GM12878 (cell line): ENCODE results near the gene MDN1. TPM values are rescaled to one million over a fixed set of nuclear protein-coding genes. Genes with fewer than 3 reads are reported as not detected.

Experiments used
- ATAC-seq: fragments of 200-7000 bp; cut with Tn5 transposase; 3 replicates; pipeline ENCODE4 v1.9.1; 2020; ENCODE audit warnings: mild to moderate bottlenecking, moderate library complexity
- BruUV-seq: library from RNA; stranded (reverse); fragments of 400-500 nt; replicated peaks from 2 replicates; lab custom pipeline; 2021; lab: Mats Ljungman, UMichigan
- CTCF ChIA-PET: fragments of 300-600 bp; sonication (Branson Sonifier 250); formaldehyde crosslinking; extraction: SDS; loops from one replicate; lab custom pipeline; 2021; ENCODE audit warnings: inconsistent platforms; lab: Yijun Ruan, JAX
- POLR2A ChIA-PET: fragments of 350-600 bp; formaldehyde crosslinking; extraction: SDS; loops from one replicate; lab custom pipeline; 2021; ENCODE audit warnings: inconsistent platforms; lab: Charles Lee
- RAD21 ChIA-PET: fragments of 300-600 bp; sonication (Branson Sonifier 250); formaldehyde crosslinking; loops from one replicate; lab custom pipeline; 2023; ENCODE audit warnings: antibody characterized with exemption; ENCODE audit not compliant: unreplicated experiment; lab: Charles Lee
- SMC1A ChIA-PET: fragments of 300-600 bp; sonication (Branson Sonifier 250); formaldehyde crosslinking; loops from one replicate; lab custom pipeline; 2023; ENCODE audit not compliant: unreplicated experiment, uncharacterized antibody; lab: Charles Lee
- DNase-seq: peaks from one replicate; pipeline ENCODE4 v3.0.0-alpha.2; 2011; ENCODE audit warnings: low read depth, low spot score
- FAIRE-seq: peaks from 3 replicates; lab custom pipeline; 2011; peaks lifted over from hg19 to GRCh38; lab: Jason Lieb, UNC
- H2AFZ ChIP-seq: 2 replicates; pipeline ENCODE4 v1.6.0; 2011; ENCODE audit warnings: low read depth, low read length, control low read depth; ENCODE audit not compliant: control insufficient read depth
- H3K27ac ChIP-seq: 2 replicates; pipeline ENCODE4 v1.5.1; 2011; ENCODE audit warnings: control low read depth; ENCODE audit not compliant: control insufficient read depth, insufficient read depth
- H3K27me3 ChIP-seq, 2 experiments: replicated peaks in 1 of 2; 2 replicates each; pipeline versions ENCODE4 v1.6.0 to v1.6.1; 2011; ENCODE audit warnings: low read length in 1 of 2; ENCODE audit not compliant: control insufficient read depth in 2 of 2, insufficient read depth in 2 of 2
- H3K36me3 ChIP-seq, 2 experiments: 2 replicates each; pipeline ENCODE4 v1.5.1; 2011; ENCODE audit warnings: low read length in 1 of 2; ENCODE audit not compliant: control insufficient read depth in 2 of 2, insufficient read depth in 2 of 2
- H3K4me1 ChIP-seq: 2 replicates; pipeline ENCODE4 v1.6.1; 2011; ENCODE audit warnings: mild to moderate bottlenecking, low read length, moderate library complexity, mixed read lengths; ENCODE audit not compliant: control insufficient read depth, insufficient read depth
- H3K4me2 ChIP-seq: 2 replicates; pipeline ENCODE4 v1.6.0; 2011; ENCODE audit warnings: control low read depth; ENCODE audit not compliant: control insufficient read depth, insufficient read depth
- H3K4me3 ChIP-seq: fragments of 200-600 bp; sonication (generic); 2 replicates; pipeline ENCODE4 v1.5.1; 2016
- H3K79me2 ChIP-seq: 2 replicates; pipeline ENCODE4 v1.6.0; 2011; ENCODE audit warnings: low read length; ENCODE audit not compliant: control insufficient read depth, insufficient read depth
- H3K9ac ChIP-seq: 2 replicates; pipeline ENCODE4 v1.8.0; 2011; ENCODE audit warnings: low read length, control low read depth, mixed read lengths; ENCODE audit not compliant: control insufficient read depth, insufficient read depth
- H3K9me3 ChIP-seq: replicated peaks from 3 replicates; pipeline ENCODE4 v1.5.1; 2011; ENCODE audit warnings: mild to moderate bottlenecking, low read length; ENCODE audit not compliant: control insufficient read depth, insufficient read depth
- H4K20me1 ChIP-seq: 2 replicates; pipeline ENCODE4 v1.6.0; 2011; ENCODE audit not compliant: control insufficient read depth, insufficient read depth
- BMI1 ChIP-seq: fragments of 450-650 bp; IDR thresholded peaks from 2 replicates; pipeline ENCODE4 v1.6.1; 2016; ENCODE audit warnings: mild to moderate bottlenecking, moderate library complexity, borderline replicate concordance
- DPF2 ChIP-seq: fragments of 450-650 bp; IDR thresholded peaks from 2 replicates; pipeline ENCODE4 v1.6.1; 2017; ENCODE audit warnings: mild to moderate bottlenecking
- EP300 ChIP-seq, 2 experiments: fragments of 150-350 bp in 1 of 2; IDR thresholded peaks; 2 replicates each; pipeline ENCODE4 v1.6.1; 2011 to 2012; ENCODE audit warnings: low read depth in 2 of 2, low read length in 2 of 2, borderline replicate concordance in 1 of 2, improper control_type of control experiment in 1 of 2, inconsistent platforms in 1 of 2; ENCODE audit not compliant: control insufficient read depth in 1 of 2
- JUNB ChIP-seq: IDR thresholded peaks from 2 replicates; pipeline ENCODE4 v1.6.1; 2016; ENCODE audit warnings: antibody characterized with exemption, mild to moderate bottlenecking
- MAX ChIP-seq: IDR thresholded peaks from 2 replicates; pipeline ENCODE4 v1.6.1; 2012; ENCODE audit warnings: low read depth, low read length, improper control_type of control experiment
- RELA ChIP-seq: fragments of 450-650 bp; IDR thresholded peaks from 2 replicates; pipeline ENCODE4 v1.8.0; 2014; ENCODE audit warnings: borderline replicate concordance; ENCODE audit not compliant: partially characterized antibody
- RFX5 ChIP-seq: IDR thresholded peaks from 2 replicates; pipeline ENCODE4 v1.6.1; 2011; ENCODE audit warnings: low read depth, low read length, improper control_type of control experiment
- SMAD5 ChIP-seq: IDR thresholded peaks from 2 replicates; pipeline ENCODE4 v1.6.1; 2016; ENCODE audit warnings: antibody characterized with exemption, low read depth
- ZBED1 ChIP-seq: IDR thresholded peaks from 2 replicates; pipeline ENCODE4 v1.6.1; 2016; ENCODE audit warnings: borderline replicate concordance
- ZBTB40 ChIP-seq: fragments of 450-650 bp; IDR thresholded peaks from 2 replicates; pipeline ENCODE4 v1.6.1; 2016; ENCODE audit warnings: mild to moderate bottlenecking, moderate library complexity, borderline replicate concordance
- WGBS: methylation state at CpG from one replicate; pipeline ENCODE4 v1.1.6; 2016; ENCODE audit warnings: low lambda C conversion rate; ENCODE audit not compliant: insufficient replicate concordance, insufficient coverage; ENCODE audit errors: missing lambda C conversion rate; 5-methylcytosine and 5-hydroxymethylcytosine counted together
- in situ Hi-C: fragments of 300-500 bp; cut with MboI; formaldehyde crosslinking; loops from 9 replicates; pipeline ENCODE4 v1.14.3; 2018; ENCODE audit warnings: mixed read lengths
- intact Hi-C: fragments of 100-400 bp; cut with micrococcal nuclease; formaldehyde crosslinking; loops from one replicate; pipeline ENCODE4 v1.14.2; 2022; ENCODE audit not compliant: unreplicated experiment
- polyA plus RNA-seq, 11 experiments: library from polyadenylated mRNA; depleted of rRNA in 4 of 11; unstranded in 6 of 11; stranded (reverse) in 5 of 11; fragments of >200 nt; fragmentation: Nextera tagmentation in 4 of 11; fragmentation: Illumina TruSeq in 1 of 11; extraction: Ambion mirVana in 4 of 11; extraction: Trizol in 1 of 11; gene quantifications; 1 replicate in 1 of 11; 2 replicates in 10 of 11; pipeline versions ENCODE4 v1.2.1 to v1.2.3, GENCODE V29; 2011 to 2016; ENCODE audit warnings: inconsistent platforms in 2 of 11, missing spikeins in 2 of 11, low read depth in 1 of 11
- total RNA-seq, 4 experiments: library from RNA; depleted of rRNA in 3 of 4; stranded (reverse); fragments of >200 nt in 3 of 4; fragmentation: Illumina TruSeq in 1 of 4; extraction: Trizol in 1 of 4; gene quantifications; 2 replicates each; pipeline versions ENCODE4 v1.2.1 to v1.2.3, GENCODE V29; 2013 to 2021
- TF ChIP-seq, protein P1 (sequence below): fragments of 450-650 bp; IDR thresholded peaks from 2 replicates; pipeline ENCODE4 v1.6.1; 2018; ENCODE audit warnings: mild to moderate bottlenecking, low read depth, moderate library complexity; ENCODE audit not compliant: partially characterized antibody
- TF ChIP-seq, protein P2 (sequence below): IDR thresholded peaks from 2 replicates; pipeline ENCODE4 v1.6.1; 2012; ENCODE audit warnings: low read length, inconsistent platforms

Gene MDN1
- total and polyA plus RNA-seq, 10 of the 15 experiments (the other 5 are each of a cell fraction or from before 2014, with no cell fraction given), result 14.3 to 50.1 (median 22.1) TPM

- ChIA-PET CTCF (interaction anchor here (0.7 to 1.0 kb wide), 2 partner anchors 18 to 21 kb away, joined by 3 to 4 read pairs; no protein-coding TSS in a partner anchor), SMC1A (interaction anchor here (0.9 kb wide), 1 partner anchor 298 kb away, joined by 3 read pairs; no protein-coding TSS in a partner anchor), RAD21 (no interaction called here), POLR2A (no interaction called here)
- ATAC-seq (no peak), DNase-seq (no peak), FAIRE-seq (no peak)
- Histone ChIP-seq H3K4me1 (no peaks in the 10 kb centered on the region), H3K4me3 (no peak overlapping the region), H3K4me2 (no peak overlapping the region), H3K27ac (no peak overlapping the region), H3K9ac (no peak overlapping the region), H3K36me3 (peaks cover 6 to 10% of the 10 kb centered on the region in 2 experiments), H4K20me1 (no peaks in the 10 kb centered on the region), H3K9me3 (no peaks in the 10 kb centered on the region), H3K27me3 (no peaks in the 10 kb centered on the region), H3K79me2 (no peaks in the 10 kb centered on the region), H2AFZ (no peak overlapping the region)
- intact Hi-C loops (no loop called here), in situ Hi-C loops (no loop called here)
- 99% methylated on average over 3 of the region's 3 CpGs for WGBS
- TF ChIP-seq SMAD5, result no peak
- no peak for TF ChIP-seq ZBED1
- no peak for TF ChIP-seq RFX5
- TF ChIP-seq EP300 (IDR thresholded peaks at IDR 0.05; ENCODE audit: borderline replicate concordance in 1 of 2, control insufficient read depth in 1 of 2, low read depth in 2 of 2, low read length in 2 of 2), result no peak
- no peak for TF ChIP-seq MAX
- no peak for TF ChIP-seq BMI1
- TF ChIP-seq, protein P1, sequence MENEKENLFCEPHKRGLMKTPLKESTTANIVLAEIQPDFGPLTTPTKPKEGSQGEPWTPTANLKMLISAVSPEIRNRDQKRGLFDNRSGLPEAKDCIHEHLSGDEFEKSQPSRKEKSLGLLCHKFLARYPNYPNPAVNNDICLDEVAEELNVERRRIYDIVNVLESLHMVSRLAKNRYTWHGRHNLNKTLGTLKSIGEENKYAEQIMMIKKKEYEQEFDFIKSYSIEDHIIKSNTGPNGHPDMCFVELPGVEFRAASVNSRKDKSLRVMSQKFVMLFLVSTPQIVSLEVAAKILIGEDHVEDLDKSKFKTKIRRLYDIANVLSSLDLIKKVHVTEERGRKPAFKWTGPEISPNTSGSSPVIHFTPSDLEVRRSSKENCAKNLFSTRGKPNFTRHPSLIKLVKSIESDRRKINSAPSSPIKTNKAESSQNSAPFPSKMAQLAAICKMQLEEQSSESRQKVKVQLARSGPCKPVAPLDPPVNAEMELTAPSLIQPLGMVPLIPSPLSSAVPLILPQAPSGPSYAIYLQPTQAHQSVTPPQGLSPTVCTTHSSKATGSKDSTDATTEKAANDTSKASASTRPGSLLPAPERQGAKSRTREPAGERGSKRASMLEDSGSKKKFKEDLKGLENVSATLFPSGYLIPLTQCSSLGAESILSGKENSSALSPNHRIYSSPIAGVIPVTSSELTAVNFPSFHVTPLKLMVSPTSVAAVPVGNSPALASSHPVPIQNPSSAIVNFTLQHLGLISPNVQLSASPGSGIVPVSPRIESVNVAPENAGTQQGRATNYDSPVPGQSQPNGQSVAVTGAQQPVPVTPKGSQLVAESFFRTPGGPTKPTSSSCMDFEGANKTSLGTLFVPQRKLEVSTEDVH, result no peak
- no peak for TF ChIP-seq DPF2
- no peak for TF ChIP-seq RELA
- TF ChIP-seq JUNB, result no peak
- TF ChIP-seq ZBTB40, result no peak
- TF ChIP-seq, protein P2, sequence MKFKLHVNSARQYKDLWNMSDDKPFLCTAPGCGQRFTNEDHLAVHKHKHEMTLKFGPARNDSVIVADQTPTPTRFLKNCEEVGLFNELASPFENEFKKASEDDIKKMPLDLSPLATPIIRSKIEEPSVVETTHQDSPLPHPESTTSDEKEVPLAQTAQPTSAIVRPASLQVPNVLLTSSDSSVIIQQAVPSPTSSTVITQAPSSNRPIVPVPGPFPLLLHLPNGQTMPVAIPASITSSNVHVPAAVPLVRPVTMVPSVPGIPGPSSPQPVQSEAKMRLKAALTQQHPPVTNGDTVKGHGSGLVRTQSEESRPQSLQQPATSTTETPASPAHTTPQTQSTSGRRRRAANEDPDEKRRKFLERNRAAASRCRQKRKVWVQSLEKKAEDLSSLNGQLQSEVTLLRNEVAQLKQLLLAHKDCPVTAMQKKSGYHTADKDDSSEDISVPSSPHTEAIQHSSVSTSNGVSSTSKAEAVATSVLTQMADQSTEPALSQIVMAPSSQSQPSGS, result no peak
- no TSS peak for BruUV-seq
Observed at GRCh38 chr6:89724981-89725380, 94.6 kb downstream of the MDN1 start.
